A673 (cell line): ENCODE results near the gene CENATAC.

Source experiments
- CTCF ChIP-seq: fragments of 300-800, 200-600 bp; sonication (generic); conservative IDR thresholded peaks from 2 replicates; pipeline ENCODE4 v1.5.1; 2017; ENCODE audit warnings: low read depth, mild to moderate bottlenecking, antibody characterized with exemption, low read length, moderate library complexity, mixed read lengths
- EZH2 ChIP-seq: fragments of 200-600 bp; sonication (generic); IDR thresholded peaks from 2 replicates; pipeline ENCODE4 v1.6.1; 2017; ENCODE audit warnings: borderline replicate concordance, low read depth, mild to moderate bottlenecking, mixed read lengths, antibody characterized with exemption, low read length; ENCODE audit not compliant: poor library complexity, severe bottlenecking

GRCh38 chr11:119000906-119001305 is 3.0 kb downstream of the CENATAC start:
- no peak for TF ChIP-seq CTCF
- no peak for TF ChIP-seq EZH2
